HG03432 (cell line): ENCODE results near the gene WNT3.
"Not testable (repeated sequence)": the region's sequence is repeated elsewhere in the genome, so short reads cannot be mapped to it uniquely, and the experiment has no call there.

Experiments used
- ATAC-seq: cut with Tn5 transposase; IDR thresholded peaks from one replicate; pipeline ENCODE4 v1.9.1; 2021; ENCODE audit warnings: mild to moderate bottlenecking, moderate library complexity; ENCODE audit not compliant: unreplicated experiment

WNT3 gene

GRCh38 chr17:46818316-46818928 lies at the start of gene WNT3:
Gene WNT3 (minus strand): TSS chr17:46818692. CDS start chr17:46818597, 95 bp downstream.
- ATAC-seq = no peak

GRCh38 chr17:46866747-46867146 lies 48.3 kb upstream of the WNT3 start:
- ATAC-seq = no peak

- no peak for ATAC-seq
Observed at GRCh38 chr17:46866325-46866724, 47.8 kb upstream of the WNT3 start.

GRCh38 chr17:46865100-46865499 lies 46.6 kb upstream of the WNT3 start:
- ATAC-seq = no peak

- no peak for ATAC-seq
Observed at GRCh38 chr17:46863383-46864121, 45.1 kb upstream of the WNT3 start.

- no peak for ATAC-seq
Observed at GRCh38 chr17:46862949-46863348, 44.5 kb upstream of the WNT3 start.

- no peak for ATAC-seq
Observed at GRCh38 chr17:46859996-46860395, 41.5 kb upstream of the WNT3 start.

- no peak for ATAC-seq
Observed at GRCh38 chr17:46857600-46857999, 39.1 kb upstream of the WNT3 start.

GRCh38 chr17:46854948-46855347 lies 36.5 kb upstream of the WNT3 start:
- ATAC-seq = no peak

- no peak for ATAC-seq
Observed at GRCh38 chr17:46854515-46854914, 36.0 kb upstream of the WNT3 start.

GRCh38 chr17:46853896-46854444 lies 35.5 kb upstream of the WNT3 start:
- no peak for ATAC-seq

- ATAC-seq = no peak
Observed at GRCh38 chr17:46851029-46851741, 32.7 kb upstream of the WNT3 start, which contains the start of gene WNT9B. Gene WNT9B (plus strand): TSS chr17:46851583. CDS start chr17:46851639, 56 bp downstream.

- no peak for ATAC-seq
Observed at GRCh38 chr17:46850688-46851028, 32.2 kb upstream of the WNT3 start.

GRCh38 chr17:46848534-46848933 lies 30.0 kb upstream of the WNT3 start:
- ATAC-seq = no peak

GRCh38 chr17:46847204-46848191 lies 29.0 kb upstream of the WNT3 start:
- ATAC-seq = no peak

- no peak for ATAC-seq
Observed at GRCh38 chr17:46842835-46843234, 24.3 kb upstream of the WNT3 start.

- no peak for ATAC-seq
Observed at GRCh38 chr17:46841561-46842379, 23.3 kb upstream of the WNT3 start.

- ATAC-seq = not testable (repeated sequence)
Observed at GRCh38 chr17:46840596-46840995, 22.1 kb upstream of the WNT3 start.

- no peak for ATAC-seq
Observed at GRCh38 chr17:46839211-46839610, 20.7 kb upstream of the WNT3 start.

GRCh38 chr17:46837521-46837920 lies 19.0 kb upstream of the WNT3 start:
- ATAC-seq = no peak
